Thyroid gland (tissue), 4 donors: ENCODE data around the gene PCDHGB6. TPM values are rescaled to one million over a fixed set of nuclear protein-coding genes. Genes with fewer than 3 reads are reported as not detected.
"Not testable (repeated sequence)": the region's sequence is repeated elsewhere in the genome, so short reads cannot be mapped to it uniquely, and the experiment has no call there.

Experiments used
- DNase-seq, 2 donors: peaks; one replicate each; pipeline ENCODE4 v3.0.0-alpha.2; 2019
- H3K27ac ChIP-seq, 3 donors: fragments of 200-600 bp; sonication (generic); 1 replicate in 2 of 3; 2 replicates in 1 of 3; pipeline ENCODE4 v1.5.1; 2016 to 2019; ENCODE audit warnings: mild to moderate bottlenecking in 1 of 3, moderate library complexity in 1 of 3
- H3K27me3 ChIP-seq: fragments of 200-600 bp; sonication (generic); one replicate; pipeline ENCODE4 v1.5.1; 2019
- H3K36me3 ChIP-seq, 2 donors: fragments of 200-600 bp; sonication (generic); one replicate each; pipeline ENCODE4 v1.5.1; 2016 to 2019
- H3K4me1 ChIP-seq, 2 donors: fragments of 200-600 bp; sonication (generic); one replicate each; pipeline ENCODE4 v1.5.1; 2017 to 2019
- H3K4me3 ChIP-seq, 3 donors: fragments of 200-600 bp; sonication (generic); replicated peaks in 1 of 3; 1 replicate in 2 of 3; 2 replicates in 1 of 3; pipeline ENCODE4 v1.5.1; 2016; ENCODE audit warnings: mild to moderate bottlenecking in 1 of 3
- H3K9me3 ChIP-seq: fragments of 200-600 bp; sonication (generic); one replicate; pipeline ENCODE4 v1.5.1; 2017
- CTCF ChIP-seq, 6 experiments: fragments of 200-600 bp in 3 of 6; fragments of 450-650 bp in 3 of 6; sonication (generic) in 3 of 6; IDR thresholded peaks; one replicate each; pipeline ENCODE4 v1.5.1; 2016 to 2019; ENCODE audit warnings: antibody characterized with exemption in 6 of 6, mild to moderate bottlenecking in 2 of 6, inconsistent platforms in 1 of 6, moderate library complexity in 1 of 6
- POLR2A ChIP-seq, 2 donors: fragments of 450-650 bp; IDR thresholded peaks; one replicate each; pipeline ENCODE4 v1.6.1; 2017; ENCODE audit warnings: antibody characterized with exemption in 2 of 2, mild to moderate bottlenecking in 2 of 2, moderate library complexity in 1 of 2
- WGBS, 2 donors: methylation state at CpG; one replicate each; pipeline ENCODE4 v1.1.5; 2017; 5-methylcytosine and 5-hydroxymethylcytosine counted together
- intact Hi-C: fragments of 100-400 bp; cut with DNase I; formaldehyde crosslinking; loops from one replicate; pipeline ENCODE4 v1.15.1; 2023
- total RNA-seq, 4 donors: library from RNA; depleted of rRNA; stranded (reverse); fragments of >200 nt; gene quantifications; one replicate each; pipeline ENCODE4 v1.2.3, GENCODE V29; 2016

Gene PCDHGB6
- total RNA-seq, 4 donors from 2014 or later = 9.5 to 11.4 (median 10.9) TPM

- Histone ChIP-seq H3K4me3 (no peak overlapping the region), H3K27me3 (no peaks in the 10 kb centered on the region), H3K9me3 (no peaks in the 10 kb centered on the region), H3K4me1 (no peaks in the 10 kb centered on the region), H3K36me3 (no peaks in the 10 kb centered on the region), H3K27ac (no peak overlapping the region)
- no peak for DNase-seq
- TF ChIP-seq CTCF (IDR thresholded peaks at IDR 0.05) = no peak
- no peak for TF ChIP-seq POLR2A (IDR thresholded peaks at IDR 0.05)
- 18 to 23% methylated on average over 22 to 38 of the region's 42 CpGs for WGBS, 2 donors
- intact Hi-C loops = no loop called here
Observed at GRCh38 chr5:141422742-141423291, 15.0 kb downstream of the PCDHGB6 start.

GRCh38 chr5:141427783-141428426 is 20.1 kb downstream of the PCDHGB6 start:
- no peaks in the 10 kb centered on the region for H3K9me3 ChIP-seq
- intact Hi-C loops = no loop called here

GRCh38 chr5:141430332-141431113 is 22.7 kb downstream of the PCDHGB6 start, which contains the start of gene PCDHGA12:
TSS of gene PCDHGA12 (plus strand) at chr5:141430507. CDS start at chr5:141430760, 253 bp downstream.
- intact Hi-C loops = no loop called here
- Histone ChIP-seq H3K4me3 (no peak within 1 kb of the TSS), H3K27me3 (no peaks in the 10 kb centered on the region), H3K36me3 (no peaks in the 10 kb centered on the region), H3K27ac (no peak within 1 kb of the TSS), H3K4me1 (no peaks in the 10 kb centered on the region), H3K9me3 (no peaks in the 10 kb centered on the region)
- TF ChIP-seq POLR2A (IDR thresholded peaks at IDR 0.05) (no peak), CTCF (IDR thresholded peaks at IDR 0.05) (peak in 4 of 6 experiments; percentile 26 to 59 (median 43))
- peak; percentile 59 to 61 for DNase-seq
- WGBS, 2 donors = 14 to 15% methylated on average over 33 of the region's 33 CpGs

More at GRCh38 chr5:141427783-141428426, 20.1 kb downstream of the PCDHGB6 start:
- H3K36me3 ChIP-seq = no peaks in the 10 kb centered on the region
- WGBS, 2 donors = 47 to 52% methylated on average over 26 to 31 of the region's 53 CpGs
- DNase-seq = no peak
- no peak overlapping the region for H3K27ac ChIP-seq
- TF ChIP-seq POLR2A (IDR thresholded peaks at IDR 0.05) = no peak
- TF ChIP-seq CTCF (IDR thresholded peaks at IDR 0.05) = no peak
- no peak overlapping the region for H3K4me3 ChIP-seq
- no peaks in the 10 kb centered on the region for H3K4me1 ChIP-seq
- no peaks in the 10 kb centered on the region for H3K27me3 ChIP-seq

GRCh38 chr5:141431286-141431685 is 23.5 kb downstream of the PCDHGB6 start:
- H3K27ac ChIP-seq = no peak overlapping the region
- no peak overlapping the region for H3K4me3 ChIP-seq
- H3K27me3 ChIP-seq = no peaks in the 10 kb centered on the region
- intact Hi-C loops = no loop called here
- TF ChIP-seq CTCF (IDR thresholded peaks at IDR 0.05) (no peak), POLR2A (IDR thresholded peaks at IDR 0.05) (no peak)
- WGBS, 2 donors = 14 to 16% methylated on average over 36 to 37 of the region's 37 CpGs
- H3K4me1 ChIP-seq = no peaks in the 10 kb centered on the region
- DNase-seq = no peak
- H3K9me3 ChIP-seq = no peaks in the 10 kb centered on the region
- no peaks in the 10 kb centered on the region for H3K36me3 ChIP-seq

GRCh38 chr5:141432308-141432707 is 24.5 kb downstream of the PCDHGB6 start:
- H3K4me3 ChIP-seq, intact Hi-C loops, H3K9me3 ChIP-seq, DNase-seq, H3K27ac ChIP-seq, H3K4me1 ChIP-seq, H3K36me3 ChIP-seq, H3K27me3 ChIP-seq: not testable (repeated sequence)
- WGBS, 2 donors = 23 to 25% methylated on average over 6 to 28 of the region's 38 CpGs

GRCh38 chr5:141432726-141433125 is 24.9 kb downstream of the PCDHGB6 start:
- H3K36me3 ChIP-seq, H3K9me3 ChIP-seq, DNase-seq, H3K27me3 ChIP-seq, H3K4me3 ChIP-seq, H3K27ac ChIP-seq, H3K4me1 ChIP-seq, intact Hi-C loops: not testable (repeated sequence)
- WGBS, 2 donors = 26% methylated on average over 8 to 12 of the region's 29 CpGs
